OCI-LY7 (cell line): ENCODE measurements around the gene COPZ1.

Experiments used
- EZH2phosphoT487 ChIP-seq: fragments of 200-600 bp; sonication (generic); IDR thresholded peaks from 2 replicates; pipeline ENCODE4 v1.6.1; 2018; ENCODE audit warnings: low read depth, borderline replicate concordance, mild to moderate bottlenecking, mixed run types, antibody characterized with exemption, low read length, moderate library complexity, mixed read lengths
- TF ChIP-seq, protein P1 (sequence below): fragments of 200-600 bp; sonication (generic); conservative IDR thresholded peaks from 2 replicates; pipeline ENCODE4 v1.5.1; 2014; ENCODE audit warnings: mild to moderate bottlenecking, antibody characterized with exemption, low read length, moderate library complexity, mixed read lengths

GRCh38 chr12:54321363-54321762, 3.6 kb upstream of the COPZ1 start:
- TF ChIP-seq, protein P1, sequence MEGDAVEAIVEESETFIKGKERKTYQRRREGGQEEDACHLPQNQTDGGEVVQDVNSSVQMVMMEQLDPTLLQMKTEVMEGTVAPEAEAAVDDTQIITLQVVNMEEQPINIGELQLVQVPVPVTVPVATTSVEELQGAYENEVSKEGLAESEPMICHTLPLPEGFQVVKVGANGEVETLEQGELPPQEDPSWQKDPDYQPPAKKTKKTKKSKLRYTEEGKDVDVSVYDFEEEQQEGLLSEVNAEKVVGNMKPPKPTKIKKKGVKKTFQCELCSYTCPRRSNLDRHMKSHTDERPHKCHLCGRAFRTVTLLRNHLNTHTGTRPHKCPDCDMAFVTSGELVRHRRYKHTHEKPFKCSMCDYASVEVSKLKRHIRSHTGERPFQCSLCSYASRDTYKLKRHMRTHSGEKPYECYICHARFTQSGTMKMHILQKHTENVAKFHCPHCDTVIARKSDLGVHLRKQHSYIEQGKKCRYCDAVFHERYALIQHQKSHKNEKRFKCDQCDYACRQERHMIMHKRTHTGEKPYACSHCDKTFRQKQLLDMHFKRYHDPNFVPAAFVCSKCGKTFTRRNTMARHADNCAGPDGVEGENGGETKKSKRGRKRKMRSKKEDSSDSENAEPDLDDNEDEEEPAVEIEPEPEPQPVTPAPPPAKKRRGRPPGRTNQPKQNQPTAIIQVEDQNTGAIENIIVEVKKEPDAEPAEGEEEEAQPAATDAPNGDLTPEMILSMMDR, result no peak
- no peak for TF ChIP-seq EZH2phosphoT487
